Measurements from ENCODE around the gene RCN2.
"Not testable (repeated sequence)": the region's sequence is repeated elsewhere in the genome, so short reads cannot be mapped to it uniquely, and the experiment has no call there.

The RCN2 gene

DNA sequence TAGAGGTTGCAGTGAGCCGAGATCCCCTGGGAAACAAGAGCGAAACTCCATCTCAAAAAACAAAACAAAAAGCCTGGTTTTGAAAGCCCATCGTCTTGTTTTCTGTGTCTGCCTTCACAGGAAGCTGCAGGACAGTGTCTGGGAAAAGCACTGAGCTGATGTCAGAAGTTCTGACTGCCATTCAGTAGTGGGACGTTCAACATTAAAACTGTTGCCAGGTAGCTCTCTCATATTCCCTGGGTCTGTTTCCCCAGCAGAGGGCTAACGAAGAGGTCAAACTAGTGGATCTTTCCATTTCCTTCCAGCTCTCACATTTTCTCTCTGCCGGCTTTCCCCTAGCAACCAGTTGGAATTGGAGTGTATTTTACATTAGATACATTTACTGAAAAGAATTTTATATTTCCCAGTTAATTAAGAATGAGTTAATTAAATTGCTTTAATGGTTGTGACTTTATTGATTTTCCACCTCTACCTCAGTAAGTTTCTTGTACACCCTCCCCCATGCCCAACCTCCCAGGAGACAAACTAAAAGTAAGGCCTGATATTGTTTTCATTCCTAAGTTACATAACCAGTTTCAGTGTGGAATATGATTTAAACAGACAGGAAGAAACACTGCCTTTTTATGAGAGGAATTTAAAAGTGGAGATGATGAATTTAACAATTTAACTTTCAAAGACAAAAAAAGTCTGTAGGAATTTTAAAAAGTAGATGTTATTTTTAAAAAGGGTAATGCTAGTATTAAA lies 29.9 kb downstream of the RCN2 start:
- Histone ChIP-seq H3K27ac (ENCODE audit: low read depth, low read length) (no peak overlapping the region), H3K27me3 (ENCODE audit: control insufficient read depth, insufficient read depth, low read length) (no peaks in the 10 kb centered on the region), H3K9ac (ENCODE audit: low read length) (no peak overlapping the region), H3K4me3 (ENCODE audit: low read depth, low read length) (no peak overlapping the region), H3K36me3 (ENCODE audit: control insufficient read depth, insufficient read depth, low read length) (no peaks in the 10 kb centered on the region), H3K4me1 (ENCODE audit: control insufficient read depth, insufficient read depth, low read length) (peaks cover 6% of the 10 kb centered on the region; the same call in 1 of the 2 replicates), H3K9me3 (ENCODE audit: control insufficient read depth, insufficient read depth, low read depth, low read length) (no peaks in the 10 kb centered on the region)

DNA sequence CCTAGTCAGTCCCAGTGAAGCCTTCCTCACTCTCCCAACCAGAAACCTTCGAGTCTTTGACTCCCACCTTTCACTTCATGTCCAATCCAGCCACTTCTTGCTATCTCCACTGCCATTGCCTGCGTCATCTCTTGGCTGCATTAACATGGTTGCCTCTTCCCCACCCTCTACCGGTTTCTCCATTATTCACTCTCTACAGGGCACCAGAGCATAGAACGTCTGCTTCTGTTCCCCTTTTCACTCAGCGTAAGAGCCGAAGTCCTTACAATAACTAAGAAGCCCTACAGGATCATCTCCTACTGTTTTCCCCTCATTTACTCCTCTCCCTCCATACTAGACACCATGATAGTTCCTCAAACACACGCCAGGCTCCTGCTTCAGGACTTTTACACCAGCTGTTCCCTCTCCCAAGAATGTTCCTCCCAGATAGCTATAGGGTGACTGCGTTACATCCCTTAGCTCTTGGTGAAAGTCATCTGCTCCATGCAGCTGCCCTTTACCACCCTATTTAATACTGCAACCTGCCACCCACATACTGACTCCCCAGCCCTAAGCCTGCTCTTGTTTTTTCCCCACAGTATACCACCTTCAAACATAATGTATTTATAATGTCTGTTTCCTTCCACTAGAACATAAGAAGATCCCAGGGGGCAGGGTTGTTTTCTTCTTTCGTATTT lies 30.9 kb downstream of the RCN2 start:
- no peak overlapping the region for H3K27ac ChIP-seq (ENCODE audit: low read depth, low read length)
- H3K27me3 ChIP-seq (ENCODE audit: control insufficient read depth, insufficient read depth, low read length) = no peaks in the 10 kb centered on the region
- H3K4me1 ChIP-seq (ENCODE audit: control insufficient read depth, insufficient read depth, low read length) = peaks cover 6% of the 10 kb centered on the region; the same call in 1 of the 2 replicates
- H3K9me3 ChIP-seq (ENCODE audit: control insufficient read depth, insufficient read depth, low read depth, low read length) = no peaks in the 10 kb centered on the region
- H3K9ac ChIP-seq (ENCODE audit: low read length) = no peak overlapping the region
- H3K36me3 ChIP-seq (ENCODE audit: control insufficient read depth, insufficient read depth, low read length) = no peaks in the 10 kb centered on the region
- no peak overlapping the region for H3K4me3 ChIP-seq (ENCODE audit: low read depth, low read length)

- Histone ChIP-seq H3K9ac (ENCODE audit: low read length) (no peak overlapping the region), H3K4me1 (ENCODE audit: control insufficient read depth, insufficient read depth, low read length) (peaks cover 6% of the 10 kb centered on the region; the same call in 1 of the 2 replicates), H3K36me3 (ENCODE audit: control insufficient read depth, insufficient read depth, low read length) (no peaks in the 10 kb centered on the region), H3K9me3 (ENCODE audit: control insufficient read depth, insufficient read depth, low read depth, low read length) (no peaks in the 10 kb centered on the region), H3K4me3 (ENCODE audit: low read depth, low read length) (no peak overlapping the region), H3K27ac (ENCODE audit: low read depth, low read length) (no peak overlapping the region), H3K27me3 (ENCODE audit: control insufficient read depth, insufficient read depth, low read length) (no peaks in the 10 kb centered on the region)
Measured at GRCh38 chr15:76963596-76963995, 32.0 kb downstream of the RCN2 start.

- H3K4me3 ChIP-seq (ENCODE audit: low read depth, low read length) = no peak overlapping the region
- no peaks in the 10 kb centered on the region for H3K36me3 ChIP-seq (ENCODE audit: control insufficient read depth, insufficient read depth, low read length)
- peaks cover 6% of the 10 kb centered on the region; the same call in 1 of the 2 replicates for H3K4me1 ChIP-seq (ENCODE audit: control insufficient read depth, insufficient read depth, low read length)
- H3K27ac ChIP-seq (ENCODE audit: low read depth, low read length) = no peak overlapping the region
- no peaks in the 10 kb centered on the region for H3K9me3 ChIP-seq (ENCODE audit: control insufficient read depth, insufficient read depth, low read depth, low read length)
- no peaks in the 10 kb centered on the region for H3K27me3 ChIP-seq (ENCODE audit: control insufficient read depth, insufficient read depth, low read length)
- no peak overlapping the region for H3K9ac ChIP-seq (ENCODE audit: low read length)
Measured at GRCh38 chr15:76964157-76964556, 32.6 kb downstream of the RCN2 start.

- not testable (repeated sequence) for H3K9ac ChIP-seq (ENCODE audit: low read length); H3K27me3 ChIP-seq (ENCODE audit: control insufficient read depth, insufficient read depth, low read length); H3K27ac ChIP-seq (ENCODE audit: low read depth, low read length); H3K4me3 ChIP-seq (ENCODE audit: low read depth, low read length); H3K9me3 ChIP-seq (ENCODE audit: control insufficient read depth, insufficient read depth, low read depth, low read length); H3K36me3 ChIP-seq (ENCODE audit: control insufficient read depth, insufficient read depth, low read length); H3K4me1 ChIP-seq (ENCODE audit: control insufficient read depth, insufficient read depth, low read length)
Measured at GRCh38 chr15:76966051-76966450, 34.5 kb downstream of the RCN2 start.

GRCh38 chr15:76967067-76967466 lies 35.5 kb downstream of the RCN2 start:
- H3K4me3 ChIP-seq (ENCODE audit: low read depth, low read length) = no peak overlapping the region
- H3K9me3 ChIP-seq (ENCODE audit: control insufficient read depth, insufficient read depth, low read depth, low read length) = no peaks in the 10 kb centered on the region
- no peaks in the 10 kb centered on the region for H3K36me3 ChIP-seq (ENCODE audit: control insufficient read depth, insufficient read depth, low read length)
- H3K27me3 ChIP-seq (ENCODE audit: control insufficient read depth, insufficient read depth, low read length) = no peaks in the 10 kb centered on the region
- no peak overlapping the region for H3K9ac ChIP-seq (ENCODE audit: low read length)
- H3K27ac ChIP-seq (ENCODE audit: low read depth, low read length) = no peak overlapping the region
- H3K4me1 ChIP-seq (ENCODE audit: control insufficient read depth, insufficient read depth, low read length) = peaks cover 6% of the 10 kb centered on the region; the same call in 1 of the 2 replicates

- no peak overlapping the region for H3K9ac ChIP-seq (ENCODE audit: low read length)
- H3K36me3 ChIP-seq (ENCODE audit: control insufficient read depth, insufficient read depth, low read length) = no peaks in the 10 kb centered on the region
- H3K4me3 ChIP-seq (ENCODE audit: low read depth, low read length) = no peak overlapping the region
- peaks cover 6% of the 10 kb centered on the region; the same call in 1 of the 2 replicates for H3K4me1 ChIP-seq (ENCODE audit: control insufficient read depth, insufficient read depth, low read length)
- no peak overlapping the region for H3K27ac ChIP-seq (ENCODE audit: low read depth, low read length)
- no peaks in the 10 kb centered on the region for H3K27me3 ChIP-seq (ENCODE audit: control insufficient read depth, insufficient read depth, low read length)
- H3K9me3 ChIP-seq (ENCODE audit: control insufficient read depth, insufficient read depth, low read depth, low read length) = no peaks in the 10 kb centered on the region
Measured at GRCh38 chr15:76968306-76968705, 36.8 kb downstream of the RCN2 start.

- H3K4me1 ChIP-seq (ENCODE audit: control insufficient read depth, insufficient read depth, low read length) = peaks cover 4% of the 10 kb centered on the region; the same call in 1 of the 2 replicates
- no peaks in the 10 kb centered on the region for H3K9me3 ChIP-seq (ENCODE audit: control insufficient read depth, insufficient read depth, low read depth, low read length)
- no peaks in the 10 kb centered on the region for H3K36me3 ChIP-seq (ENCODE audit: control insufficient read depth, insufficient read depth, low read length)
- no peak overlapping the region for H3K27ac ChIP-seq (ENCODE audit: low read depth, low read length)
- H3K4me3 ChIP-seq (ENCODE audit: low read depth, low read length) = no peak overlapping the region
- no peaks in the 10 kb centered on the region for H3K27me3 ChIP-seq (ENCODE audit: control insufficient read depth, insufficient read depth, low read length)
- no peak overlapping the region for H3K9ac ChIP-seq (ENCODE audit: low read length)
Measured at GRCh38 chr15:76972389-76973361, 41.1 kb downstream of the RCN2 start.

GRCh38 chr15:76973362-76973743 lies 41.8 kb downstream of the RCN2 start:
- H3K9me3 ChIP-seq (ENCODE audit: control insufficient read depth, insufficient read depth, low read depth, low read length) = no peaks in the 10 kb centered on the region
- H3K4me3 ChIP-seq (ENCODE audit: low read depth, low read length) = no peak overlapping the region
- no peak overlapping the region for H3K27ac ChIP-seq (ENCODE audit: low read depth, low read length)
- no peaks in the 10 kb centered on the region for H3K27me3 ChIP-seq (ENCODE audit: control insufficient read depth, insufficient read depth, low read length)
- no peaks in the 10 kb centered on the region for H3K36me3 ChIP-seq (ENCODE audit: control insufficient read depth, insufficient read depth, low read length)
- H3K9ac ChIP-seq (ENCODE audit: low read length) = no peak overlapping the region
- peaks cover 4% of the 10 kb centered on the region; the same call in 1 of the 2 replicates for H3K4me1 ChIP-seq (ENCODE audit: control insufficient read depth, insufficient read depth, low read length)

DNA sequence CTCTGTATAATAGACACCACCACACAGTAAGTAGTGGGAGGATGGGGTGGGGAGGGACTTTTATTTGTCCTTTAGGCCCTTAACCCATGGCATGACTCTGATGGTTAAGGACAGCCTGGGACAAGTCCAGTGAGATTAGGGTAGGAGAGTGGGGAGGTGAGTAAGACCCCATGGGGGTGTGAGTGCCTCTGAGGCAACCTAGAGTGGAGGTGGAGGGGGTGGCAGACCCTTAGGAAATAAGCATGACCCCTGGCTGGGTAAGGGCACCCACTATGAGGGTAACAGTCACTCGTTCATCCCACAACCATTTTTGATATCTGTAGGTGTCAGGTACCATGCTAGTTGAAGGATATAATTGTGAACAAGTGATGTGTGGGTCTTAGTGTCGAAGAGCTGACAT lies 42.4 kb downstream of the RCN2 start:
- Histone ChIP-seq H3K4me3 (ENCODE audit: low read depth, low read length) (no peak overlapping the region), H3K36me3 (ENCODE audit: control insufficient read depth, insufficient read depth, low read length) (no peaks in the 10 kb centered on the region), H3K9me3 (ENCODE audit: control insufficient read depth, insufficient read depth, low read depth, low read length) (no peaks in the 10 kb centered on the region), H3K27ac (ENCODE audit: low read depth, low read length) (no peak overlapping the region), H3K4me1 (ENCODE audit: control insufficient read depth, insufficient read depth, low read length) (peaks cover 4% of the 10 kb centered on the region; the same call in 1 of the 2 replicates), H3K9ac (ENCODE audit: low read length) (no peak overlapping the region), H3K27me3 (ENCODE audit: control insufficient read depth, insufficient read depth, low read length) (no peaks in the 10 kb centered on the region)

Measured in HUES6 (cell line).